Measurements from ENCODE around the gene LCE2C.
"Not testable (repeated sequence)": the region's sequence is repeated elsewhere in the genome, so short reads cannot be mapped to it uniquely, and the experiment has no call there.

Gene LCE2C, protein sequence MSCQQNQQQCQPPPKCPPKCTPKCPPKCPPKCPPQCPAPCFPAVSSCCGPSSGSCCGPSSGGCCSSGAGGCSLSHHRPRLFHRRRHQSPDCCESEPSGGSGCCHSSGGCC

DNA sequence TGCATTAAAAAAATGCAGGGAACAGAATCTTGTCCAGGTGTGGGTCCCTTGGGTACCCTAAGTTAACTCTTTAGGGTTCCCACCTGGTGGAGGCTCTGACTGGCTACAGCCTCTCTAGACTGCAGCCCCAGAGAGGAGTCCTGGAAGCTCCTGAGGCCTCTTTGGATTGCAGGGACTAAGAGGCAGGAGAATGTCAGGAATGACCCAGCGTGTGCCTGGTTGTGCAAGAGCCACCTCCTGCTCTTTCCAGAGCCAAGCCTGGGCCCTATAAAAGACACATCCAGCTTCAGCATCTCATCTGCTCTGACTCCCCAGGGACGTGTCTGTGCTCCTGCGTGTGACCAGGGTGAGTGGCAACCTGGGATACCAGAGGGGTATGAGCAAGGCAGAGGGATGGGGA lies at the start of gene LCE2C:
TSS of gene LCE2C (plus strand) at position 297 of the 400 bp plus-strand sequence. CDS start 737 bp downstream, outside the sequence.
- H3K27ac ChIP-seq (ENCODE audit: extremely low read depth, low read depth, low read length); POLR2A ChIA-PET; H3K9me3 ChIP-seq (ENCODE audit: control insufficient read depth, insufficient read depth, low read depth, low read length); H3K4me3 ChIP-seq (ENCODE audit: low read depth, low read length); CTCF ChIA-PET; H3K36me3 ChIP-seq (ENCODE audit: control insufficient read depth in 2 of 2, insufficient read depth in 1 of 2, low read length in 2 of 2); H3K4me1 ChIP-seq (ENCODE audit: control insufficient read depth, insufficient read depth, low read length): not testable (repeated sequence)

DNA sequence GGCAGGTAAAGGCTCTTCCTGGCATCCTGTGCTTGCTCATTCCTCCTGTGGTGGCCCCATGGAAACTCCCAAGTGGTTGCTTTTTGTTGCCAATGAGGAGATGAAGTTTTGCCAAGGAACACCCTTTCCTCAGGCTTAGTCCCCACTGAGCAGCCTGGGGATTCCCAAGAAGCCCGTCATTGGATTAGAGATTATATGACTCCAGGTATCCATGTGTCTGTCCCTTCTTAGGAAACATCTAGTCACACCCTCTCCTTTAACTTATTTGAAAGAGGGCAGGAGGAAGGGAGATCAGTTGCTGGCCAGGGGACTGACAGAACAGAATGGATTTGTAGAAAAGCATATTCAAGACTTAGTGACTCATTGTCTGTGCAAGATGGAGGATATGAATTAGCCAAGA lies 48.3 kb upstream of the LCE2C start:
- CTCF ChIA-PET: interaction anchor here (0.9 kb wide), 1 partner anchor 27 kb away, joined by 6 read pairs; no protein-coding TSS in a partner anchor
- POLR2A ChIA-PET: no interaction called here
- TF ChIP-seq, protein P1, sequence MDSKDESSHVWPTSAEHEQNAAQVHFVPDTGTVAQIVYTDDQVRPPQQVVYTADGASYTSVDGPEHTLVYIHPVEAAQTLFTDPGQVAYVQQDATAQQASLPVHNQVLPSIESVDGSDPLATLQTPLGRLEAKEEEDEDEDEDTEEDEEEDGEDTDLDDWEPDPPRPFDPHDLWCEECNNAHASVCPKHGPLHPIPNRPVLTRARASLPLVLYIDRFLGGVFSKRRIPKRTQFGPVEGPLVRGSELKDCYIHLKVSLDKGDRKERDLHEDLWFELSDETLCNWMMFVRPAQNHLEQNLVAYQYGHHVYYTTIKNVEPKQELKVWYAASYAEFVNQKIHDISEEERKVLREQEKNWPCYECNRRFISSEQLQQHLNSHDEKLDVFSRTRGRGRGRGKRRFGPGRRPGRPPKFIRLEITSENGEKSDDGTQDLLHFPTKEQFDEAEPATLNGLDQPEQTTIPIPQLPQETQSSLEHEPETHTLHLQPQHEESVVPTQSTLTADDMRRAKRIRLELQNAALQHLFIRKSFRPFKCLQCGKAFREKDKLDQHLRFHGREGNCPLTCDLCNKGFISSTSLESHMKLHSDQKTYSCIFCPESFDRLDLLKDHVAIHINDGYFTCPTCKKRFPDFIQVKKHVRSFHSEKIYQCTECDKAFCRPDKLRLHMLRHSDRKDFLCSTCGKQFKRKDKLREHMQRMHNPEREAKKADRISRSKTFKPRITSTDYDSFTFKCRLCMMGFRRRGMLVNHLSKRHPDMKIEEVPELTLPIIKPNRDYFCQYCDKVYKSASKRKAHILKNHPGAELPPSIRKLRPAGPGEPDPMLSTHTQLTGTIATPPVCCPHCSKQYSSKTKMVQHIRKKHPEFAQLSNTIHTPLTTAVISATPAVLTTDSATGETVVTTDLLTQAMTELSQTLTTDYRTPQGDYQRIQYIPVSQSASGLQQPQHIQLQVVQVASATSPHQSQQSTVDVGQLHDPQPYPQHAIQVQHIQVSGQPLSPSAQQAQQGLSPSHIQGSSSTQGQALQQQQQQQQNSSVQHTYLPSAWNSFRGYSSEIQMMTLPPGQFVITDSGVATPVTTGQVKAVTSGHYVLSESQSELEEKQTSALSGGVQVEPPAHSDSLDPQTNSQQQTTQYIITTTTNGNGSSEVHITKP (tag by site-specific recombination; IDR thresholded peaks at IDR 0.05): no peak
- TF ChIP-seq, protein P2, sequence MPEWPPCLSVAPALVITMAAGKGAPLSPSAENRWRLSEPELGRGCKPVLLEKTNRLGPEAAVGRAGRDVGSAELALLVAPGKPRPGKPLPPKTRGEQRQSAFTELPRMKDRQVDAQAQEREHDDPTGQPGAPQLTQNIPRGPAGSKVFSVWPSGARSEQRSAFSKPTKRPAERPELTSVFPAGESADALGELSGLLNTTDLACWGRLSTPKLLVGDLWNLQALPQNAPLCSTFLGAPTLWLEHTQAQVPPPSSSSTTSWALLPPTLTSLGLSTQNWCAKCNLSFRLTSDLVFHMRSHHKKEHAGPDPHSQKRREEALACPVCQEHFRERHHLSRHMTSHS (tag by site-specific recombination; IDR thresholded peaks at IDR 0.05): no peak
- TF ChIP-seq PRDM1 (tag by site-specific recombination; IDR thresholded peaks at IDR 0.05): no peak
- TF ChIP-seq YY2 (tag by site-specific recombination; IDR thresholded peaks at IDR 0.05): no peak
- TF ChIP-seq ZNF768 (tag by site-specific recombination; IDR thresholded peaks at IDR 0.05): no peak
- no peak for TF ChIP-seq TRIM28 (IDR thresholded peaks at IDR 0.05; ENCODE audit: borderline replicate concordance, low read length)
- TF ChIP-seq ZNF37A (tag by site-specific recombination; IDR thresholded peaks at IDR 0.05): no peak
- TF ChIP-seq ZSCAN30 (tag by site-specific recombination; IDR thresholded peaks at IDR 0.05): no peak
- TF ChIP-seq, protein P3, sequence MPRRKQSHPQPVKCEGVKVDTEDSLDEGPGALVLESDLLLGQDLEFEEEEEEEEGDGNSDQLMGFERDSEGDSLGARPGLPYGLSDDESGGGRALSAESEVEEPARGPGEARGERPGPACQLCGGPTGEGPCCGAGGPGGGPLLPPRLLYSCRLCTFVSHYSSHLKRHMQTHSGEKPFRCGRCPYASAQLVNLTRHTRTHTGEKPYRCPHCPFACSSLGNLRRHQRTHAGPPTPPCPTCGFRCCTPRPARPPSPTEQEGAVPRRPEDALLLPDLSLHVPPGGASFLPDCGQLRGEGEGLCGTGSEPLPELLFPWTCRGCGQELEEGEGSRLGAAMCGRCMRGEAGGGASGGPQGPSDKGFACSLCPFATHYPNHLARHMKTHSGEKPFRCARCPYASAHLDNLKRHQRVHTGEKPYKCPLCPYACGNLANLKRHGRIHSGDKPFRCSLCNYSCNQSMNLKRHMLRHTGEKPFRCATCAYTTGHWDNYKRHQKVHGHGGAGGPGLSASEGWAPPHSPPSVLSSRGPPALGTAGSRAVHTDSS (tag by site-specific recombination; IDR thresholded peaks at IDR 0.05): no peak
- TF ChIP-seq ZNF302 (tag by site-specific recombination; IDR thresholded peaks at IDR 0.05; ENCODE audit: low read depth): no peak
- TF ChIP-seq KLF8 (tag by site-specific recombination; IDR thresholded peaks at IDR 0.05): no peak
- TF ChIP-seq, protein P4, sequence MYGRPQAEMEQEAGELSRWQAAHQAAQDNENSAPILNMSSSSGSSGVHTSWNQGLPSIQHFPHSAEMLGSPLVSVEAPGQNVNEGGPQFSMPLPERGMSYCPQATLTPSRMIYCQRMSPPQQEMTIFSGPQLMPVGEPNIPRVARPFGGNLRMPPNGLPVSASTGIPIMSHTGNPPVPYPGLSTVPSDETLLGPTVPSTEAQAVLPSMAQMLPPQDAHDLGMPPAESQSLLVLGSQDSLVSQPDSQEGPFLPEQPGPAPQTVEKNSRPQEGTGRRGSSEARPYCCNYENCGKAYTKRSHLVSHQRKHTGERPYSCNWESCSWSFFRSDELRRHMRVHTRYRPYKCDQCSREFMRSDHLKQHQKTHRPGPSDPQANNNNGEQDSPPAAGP (tag by site-specific recombination; IDR thresholded peaks at IDR 0.05): no peak
- no peak for TF ChIP-seq ZNF146 (tag by site-specific recombination; IDR thresholded peaks at IDR 0.05)
- TF ChIP-seq, protein P5, sequence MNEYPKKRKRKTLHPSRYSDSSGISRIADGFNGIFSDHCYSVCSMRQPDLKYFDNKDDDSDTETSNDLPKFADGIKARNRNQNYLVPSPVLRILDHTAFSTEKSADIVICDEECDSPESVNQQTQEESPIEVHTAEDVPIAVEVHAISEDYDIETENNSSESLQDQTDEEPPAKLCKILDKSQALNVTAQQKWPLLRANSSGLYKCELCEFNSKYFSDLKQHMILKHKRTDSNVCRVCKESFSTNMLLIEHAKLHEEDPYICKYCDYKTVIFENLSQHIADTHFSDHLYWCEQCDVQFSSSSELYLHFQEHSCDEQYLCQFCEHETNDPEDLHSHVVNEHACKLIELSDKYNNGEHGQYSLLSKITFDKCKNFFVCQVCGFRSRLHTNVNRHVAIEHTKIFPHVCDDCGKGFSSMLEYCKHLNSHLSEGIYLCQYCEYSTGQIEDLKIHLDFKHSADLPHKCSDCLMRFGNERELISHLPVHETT (tag by site-specific recombination; IDR thresholded peaks at IDR 0.05): no peak
- TF ChIP-seq KLF1 (tag by site-specific recombination; IDR thresholded peaks at IDR 0.05): no peak
- no peak for TF ChIP-seq HOXA7 (CRISPR knock-in tag; IDR thresholded peaks at IDR 0.05; ENCODE audit: borderline replicate concordance)
- no peak for TF ChIP-seq ZNF76 (tag by site-specific recombination; IDR thresholded peaks at IDR 0.05; ENCODE audit: borderline replicate concordance, low read depth)

More for the DNA sequence above, 48.3 kb upstream of the LCE2C start:
- H3K36me3 ChIP-seq (ENCODE audit: control insufficient read depth in 2 of 2, insufficient read depth in 1 of 2, low read length in 2 of 2): no peaks in the 10 kb centered on the region
- no peak overlapping the region for H3K4me3 ChIP-seq (ENCODE audit: low read depth, low read length)
- H3K27ac ChIP-seq (ENCODE audit: extremely low read depth, low read depth, low read length): no peak overlapping the region
- H3K9me3 ChIP-seq (ENCODE audit: control insufficient read depth, insufficient read depth, low read depth, low read length): no peaks in the 10 kb centered on the region
- H3K4me1 ChIP-seq (ENCODE audit: control insufficient read depth, insufficient read depth, low read length): no peaks in the 10 kb centered on the region

Data from HEK293 (cell line).